ENCODE measurements around the gene COL21A1.
"Not testable (repeated sequence)": the region's sequence is repeated elsewhere in the genome, so short reads cannot be mapped to it uniquely, and the experiment has no call there.

COL21A1 gene

DNA sequence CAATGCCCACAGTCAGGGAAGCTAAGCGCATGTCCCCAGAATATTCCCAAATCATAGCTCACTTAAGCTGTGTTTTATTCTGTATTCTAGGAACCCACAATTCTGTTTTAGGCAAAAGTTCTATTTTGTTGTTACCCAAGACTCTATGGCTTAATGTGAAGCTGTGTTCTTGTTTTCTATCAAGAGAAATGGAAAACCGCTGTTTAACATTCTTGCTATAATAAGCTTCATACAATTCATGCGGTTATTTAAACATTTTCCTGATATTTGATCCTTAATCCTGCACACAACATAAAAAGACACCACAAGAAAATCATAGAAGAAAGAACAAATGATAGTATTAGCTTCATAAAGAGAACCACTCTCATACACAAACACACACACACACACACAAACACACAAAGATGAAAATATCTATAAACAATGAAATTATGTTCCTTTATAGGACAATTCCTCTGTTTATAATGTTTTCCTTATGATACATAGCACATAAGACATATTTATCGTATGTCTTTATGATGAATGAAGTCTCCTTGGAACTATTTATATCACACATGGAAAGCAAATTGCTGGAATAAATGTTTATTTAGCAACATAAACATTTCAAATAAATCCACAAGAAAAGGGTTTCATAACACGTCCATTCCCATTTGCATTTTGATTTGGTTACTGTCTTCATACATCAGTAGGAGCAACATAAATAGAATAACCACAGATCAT is 16.4 kb upstream of the COL21A1 start:
- Histone ChIP-seq H3K27me3 (replicated peaks in 2 of 5; ENCODE audit: control insufficient read depth in 4 of 5, insufficient read depth in 5 of 5, low read length in 4 of 5) (peaks cover 0 to 3% (median 0%) of the 10 kb centered on the region in 5 experiments), H3K9me3 (ENCODE audit: control extremely low read depth in 1 of 5, control insufficient read depth in 4 of 5, insufficient read depth in 2 of 5, low read depth in 1 of 5, low read length in 4 of 5) (no peaks in the 10 kb centered on the region), H3K4me3 (ENCODE audit: control insufficient read depth in 1 of 7, extremely low read depth in 1 of 7, insufficient read depth in 4 of 7, low read depth in 2 of 7, low read length in 6 of 7) (no peak overlapping the region), H3K4me1 (ENCODE audit: control extremely low read depth in 1 of 4, control insufficient read depth in 4 of 4, insufficient read depth in 4 of 4, low read length in 3 of 4) (no peaks in the 10 kb centered on the region), H3K27ac (ENCODE audit: insufficient read depth in 1 of 2, low read depth in 1 of 2, low read length in 2 of 2, poor library complexity in 1 of 2, severe bottlenecking in 2 of 2) (no peak overlapping the region), H3K36me3 (ENCODE audit: control insufficient read depth in 4 of 4, insufficient read depth in 4 of 4, low read length in 3 of 4) (no peaks in the 10 kb centered on the region)
- WGBS (ENCODE audit: insufficient coverage): 100% methylated on average over 1 of the region's 5 CpGs
- ChIA-PET CTCF (interaction anchor here (0.6 kb wide), 1 partner anchor 28 kb away, joined by 3 read pairs; no protein-coding TSS in a partner anchor), POLR2A (no interaction called here)
- no peak for DNase-seq

DNA sequence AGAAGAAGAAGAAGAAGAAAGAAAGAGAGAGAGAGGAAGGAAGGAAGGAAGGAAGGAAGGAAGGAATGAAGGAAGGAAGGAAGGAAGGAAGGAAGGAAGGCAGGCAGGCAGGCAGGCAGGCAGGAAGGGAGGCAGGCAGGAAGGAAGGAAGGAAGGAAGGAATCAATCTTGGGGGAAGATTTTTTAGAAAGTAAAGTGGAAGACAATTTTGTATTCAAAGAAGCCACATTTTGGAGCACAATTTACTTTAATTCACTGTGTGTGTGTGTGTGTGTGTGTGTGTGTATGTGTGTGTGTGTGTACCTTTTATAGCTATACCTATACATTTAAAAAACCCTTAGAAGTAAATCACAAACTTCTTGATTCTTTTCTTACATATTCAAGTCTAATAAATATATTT is 13.2 kb upstream of the COL21A1 start:
- H3K27ac ChIP-seq (ENCODE audit: insufficient read depth in 1 of 2, low read depth in 1 of 2, low read length in 2 of 2, poor library complexity in 1 of 2, severe bottlenecking in 2 of 2); H3K27me3 ChIP-seq (replicated peaks in 2 of 5; ENCODE audit: control insufficient read depth in 4 of 5, insufficient read depth in 5 of 5, low read length in 4 of 5); DNase-seq; H3K9me3 ChIP-seq (ENCODE audit: control extremely low read depth in 1 of 5, control insufficient read depth in 4 of 5, insufficient read depth in 2 of 5, low read depth in 1 of 5, low read length in 4 of 5); H3K4me1 ChIP-seq (ENCODE audit: control extremely low read depth in 1 of 4, control insufficient read depth in 4 of 4, insufficient read depth in 4 of 4, low read length in 3 of 4); H3K4me3 ChIP-seq (ENCODE audit: control insufficient read depth in 1 of 7, extremely low read depth in 1 of 7, insufficient read depth in 4 of 7, low read depth in 2 of 7, low read length in 6 of 7); H3K36me3 ChIP-seq (ENCODE audit: control insufficient read depth in 4 of 4, insufficient read depth in 4 of 4, low read length in 3 of 4); POLR2A ChIA-PET: not testable (repeated sequence)
- CTCF ChIA-PET: interaction anchor here (0.9 kb wide), 1 partner anchor 19 kb away, joined by 3 read pairs; no protein-coding TSS in a partner anchor

- Histone ChIP-seq H3K27ac (ENCODE audit: insufficient read depth in 1 of 2, low read depth in 1 of 2, low read length in 2 of 2, poor library complexity in 1 of 2, severe bottlenecking in 2 of 2) (no peak overlapping the region), H3K27me3 (replicated peaks in 2 of 5; ENCODE audit: control insufficient read depth in 4 of 5, insufficient read depth in 5 of 5, low read length in 4 of 5) (peaks cover 0 to 3% (median 0%) of the 10 kb centered on the region in 5 experiments), H3K4me1 (ENCODE audit: control extremely low read depth in 1 of 4, control insufficient read depth in 4 of 4, insufficient read depth in 4 of 4, low read length in 3 of 4) (no peaks in the 10 kb centered on the region), H3K4me3 (ENCODE audit: control insufficient read depth in 1 of 7, extremely low read depth in 1 of 7, insufficient read depth in 4 of 7, low read depth in 2 of 7, low read length in 6 of 7) (no peak overlapping the region), H3K36me3 (ENCODE audit: control insufficient read depth in 4 of 4, insufficient read depth in 4 of 4, low read length in 3 of 4) (no peaks in the 10 kb centered on the region), H3K9me3 (ENCODE audit: control extremely low read depth in 1 of 5, control insufficient read depth in 4 of 5, insufficient read depth in 2 of 5, low read depth in 1 of 5, low read length in 4 of 5) (no peaks in the 10 kb centered on the region)
- DNase-seq: no peak
- ChIA-PET CTCF (interaction anchor here (1.3 kb wide), 1 partner anchor 261 kb away, joined by 3 read pairs; no protein-coding TSS in a partner anchor), POLR2A (no interaction called here)
- no CpG with 5 or more reads among the region's 3 CpGs for WGBS (ENCODE audit: insufficient coverage)
Observed at GRCh38 chr6:56259234-56260077, 12.1 kb upstream of the COL21A1 start.

GRCh38 chr6:56255349-56255748 is 8.0 kb upstream of the COL21A1 start:
- Histone ChIP-seq H3K4me3 (ENCODE audit: control insufficient read depth in 1 of 7, extremely low read depth in 1 of 7, insufficient read depth in 4 of 7, low read depth in 2 of 7, low read length in 6 of 7) (no peak overlapping the region), H3K27ac (ENCODE audit: insufficient read depth in 1 of 2, low read depth in 1 of 2, low read length in 2 of 2, poor library complexity in 1 of 2, severe bottlenecking in 2 of 2) (no peak overlapping the region), H3K4me1 (ENCODE audit: control extremely low read depth in 1 of 4, control insufficient read depth in 4 of 4, insufficient read depth in 4 of 4, low read length in 3 of 4) (no peaks in the 10 kb centered on the region), H3K9me3 (ENCODE audit: control extremely low read depth in 1 of 5, control insufficient read depth in 4 of 5, insufficient read depth in 2 of 5, low read depth in 1 of 5, low read length in 4 of 5) (no peaks in the 10 kb centered on the region), H3K27me3 (replicated peaks in 2 of 5; ENCODE audit: control insufficient read depth in 4 of 5, insufficient read depth in 5 of 5, low read length in 4 of 5) (peaks cover 0 to 2% (median 0%) of the 10 kb centered on the region in 5 experiments), H3K36me3 (ENCODE audit: control insufficient read depth in 4 of 4, insufficient read depth in 4 of 4, low read length in 3 of 4) (no peaks in the 10 kb centered on the region)
- ChIA-PET CTCF (no interaction called here), POLR2A (no interaction called here)
- DNase-seq: no peak
- no CpG with 5 or more reads among the region's 1 CpG for WGBS (ENCODE audit: insufficient coverage)

- no peak overlapping the region for H3K4me3 ChIP-seq (ENCODE audit: control insufficient read depth in 1 of 7, extremely low read depth in 1 of 7, insufficient read depth in 4 of 7, low read depth in 2 of 7, low read length in 6 of 7)
- no peak overlapping the region for H3K27ac ChIP-seq (ENCODE audit: insufficient read depth in 1 of 2, low read depth in 1 of 2, low read length in 2 of 2, poor library complexity in 1 of 2, severe bottlenecking in 2 of 2)
- peaks cover 8 to 36% (median 16%) of the 10 kb centered on the region in 5 experiments for H3K27me3 ChIP-seq (replicated peaks in 2 of 5; ENCODE audit: control insufficient read depth in 4 of 5, insufficient read depth in 5 of 5, low read length in 4 of 5)
- H3K9me3 ChIP-seq (ENCODE audit: control extremely low read depth in 1 of 5, control insufficient read depth in 4 of 5, insufficient read depth in 2 of 5, low read depth in 1 of 5, low read length in 4 of 5): no peaks in the 10 kb centered on the region
- no peak for DNase-seq
- WGBS (ENCODE audit: insufficient coverage): 14% methylated on average over 2 of the region's 2 CpGs
- peaks cover 0 to 10% (median 3%) of the 10 kb centered on the region in 4 experiments for H3K4me1 ChIP-seq (ENCODE audit: control extremely low read depth in 1 of 4, control insufficient read depth in 4 of 4, insufficient read depth in 4 of 4, low read length in 3 of 4)
- no peaks in the 10 kb centered on the region for H3K36me3 ChIP-seq (ENCODE audit: control insufficient read depth in 4 of 4, insufficient read depth in 4 of 4, low read length in 3 of 4)
- CTCF ChIA-PET: no interaction called here
- POLR2A ChIA-PET: no interaction called here
Observed at GRCh38 chr6:56250266-56250665, 2.9 kb upstream of the COL21A1 start.

DNA sequence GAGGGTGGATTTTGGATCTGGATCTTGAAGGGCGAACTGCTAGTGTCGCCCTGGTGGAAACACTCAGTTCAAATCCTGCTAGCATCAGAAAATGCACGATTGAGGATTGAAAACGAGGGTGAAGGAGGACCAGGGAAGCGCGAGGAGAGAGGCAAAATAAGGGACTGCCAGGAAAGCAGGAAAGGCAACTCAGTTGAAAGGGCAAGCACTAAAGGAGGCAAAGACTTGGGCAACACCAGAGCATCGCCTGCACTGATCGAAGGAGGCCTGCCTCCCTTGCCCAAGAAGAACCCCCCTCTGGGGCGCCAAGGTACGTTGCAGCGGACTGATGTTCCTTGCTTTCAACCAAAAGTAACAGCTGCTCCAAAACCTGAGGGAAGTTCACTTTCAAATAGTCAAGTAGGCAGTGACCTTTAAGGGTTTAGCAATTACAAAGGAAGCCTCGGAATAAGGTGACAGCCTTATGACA is 308 bp upstream of the COL21A1 start:
- H3K4me1 ChIP-seq (ENCODE audit: control extremely low read depth in 1 of 4, control insufficient read depth in 4 of 4, insufficient read depth in 4 of 4, low read length in 3 of 4): peaks cover 0 to 10% (median 3%) of the 10 kb centered on the region in 4 experiments
- DNase-seq: no peak
- H3K27me3 ChIP-seq (replicated peaks in 2 of 5; ENCODE audit: control insufficient read depth in 4 of 5, insufficient read depth in 5 of 5, low read length in 4 of 5): peaks cover 8 to 36% (median 14%) of the 10 kb centered on the region in 5 experiments
- CTCF ChIA-PET: no interaction called here
- H3K9me3 ChIP-seq (ENCODE audit: control extremely low read depth in 1 of 5, control insufficient read depth in 4 of 5, insufficient read depth in 2 of 5, low read depth in 1 of 5, low read length in 4 of 5): no peaks in the 10 kb centered on the region
- 31% methylated on average over 9 of the region's 12 CpGs for WGBS (ENCODE audit: insufficient coverage)
- peak overlapping the region in 3 of 7 experiments; percentile 12 to 61 (median 14) for H3K4me3 ChIP-seq (ENCODE audit: control insufficient read depth in 1 of 7, extremely low read depth in 1 of 7, insufficient read depth in 4 of 7, low read depth in 2 of 7, low read length in 6 of 7)
- POLR2A ChIA-PET: no interaction called here
- no peak overlapping the region for H3K27ac ChIP-seq (ENCODE audit: insufficient read depth in 1 of 2, low read depth in 1 of 2, low read length in 2 of 2, poor library complexity in 1 of 2, severe bottlenecking in 2 of 2)
- no peaks in the 10 kb centered on the region for H3K36me3 ChIP-seq (ENCODE audit: control insufficient read depth in 4 of 4, insufficient read depth in 4 of 4, low read length in 3 of 4)

DNA sequence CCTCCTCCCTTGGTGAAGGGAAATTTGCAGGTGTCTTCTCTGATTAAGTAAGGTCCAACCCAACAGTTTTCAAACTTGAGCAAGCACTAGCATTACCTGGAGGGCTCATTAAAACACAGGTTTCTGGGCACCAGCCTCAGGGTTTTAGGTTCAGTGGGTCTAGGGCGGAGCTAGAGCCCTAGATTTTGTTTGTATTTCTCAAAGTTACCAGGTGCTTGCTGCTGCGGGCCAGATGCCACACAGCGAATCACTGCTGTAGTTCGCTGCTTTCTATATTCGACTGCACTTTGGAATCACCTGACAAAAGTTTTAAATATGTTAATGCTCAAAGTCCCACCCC is 869 bp downstream of the COL21A1 start:
- Histone ChIP-seq H3K9me3 (ENCODE audit: control extremely low read depth in 1 of 5, control insufficient read depth in 4 of 5, insufficient read depth in 2 of 5, low read depth in 1 of 5, low read length in 4 of 5) (no peaks in the 10 kb centered on the region), H3K27me3 (replicated peaks in 2 of 5; ENCODE audit: control insufficient read depth in 4 of 5, insufficient read depth in 5 of 5, low read length in 4 of 5) (peaks cover 8 to 36% (median 14%) of the 10 kb centered on the region in 5 experiments), H3K36me3 (ENCODE audit: control insufficient read depth in 4 of 4, insufficient read depth in 4 of 4, low read length in 3 of 4) (no peaks in the 10 kb centered on the region), H3K4me3 (ENCODE audit: control insufficient read depth in 1 of 7, extremely low read depth in 1 of 7, insufficient read depth in 4 of 7, low read depth in 2 of 7, low read length in 6 of 7) (peak overlapping the region in 1 of 7 experiments; percentile 16), H3K4me1 (ENCODE audit: control extremely low read depth in 1 of 4, control insufficient read depth in 4 of 4, insufficient read depth in 4 of 4, low read length in 3 of 4) (peaks cover 0 to 10% (median 3%) of the 10 kb centered on the region in 4 experiments), H3K27ac (ENCODE audit: insufficient read depth in 1 of 2, low read depth in 1 of 2, low read length in 2 of 2, poor library complexity in 1 of 2, severe bottlenecking in 2 of 2) (no peak overlapping the region)
- DNase-seq: no peak
- CTCF ChIA-PET: no interaction called here
- POLR2A ChIA-PET: no interaction called here
- WGBS (ENCODE audit: insufficient coverage): 73% methylated on average over 4 of the region's 5 CpGs
